ENCODE measurements around the gene LRP11. TPM values are rescaled to one million over a fixed set of nuclear protein-coding genes. Genes with fewer than 3 reads are reported as not detected.

Gene LRP11
- total and polyA plus RNA-seq, 2 of the 13 experiments (the other 11 are each of a cell fraction or from before 2014, with no cell fraction given), result 32.4 to 48.9 TPM

GRCh38 chr6:149825292-149825691 lies 38.9 kb downstream of the LRP11 start:
- Histone ChIP-seq H3K27me3 (ENCODE audit: control insufficient read depth in 1 of 2, insufficient read depth in 2 of 2, low read length in 2 of 2) (no peaks in the 10 kb centered on the region), H2AFZ (ENCODE audit: low read length) (no peak overlapping the region), H3K79me2 (ENCODE audit: insufficient read depth, low read length) (no peaks in the 10 kb centered on the region), H3K4me3 (replicated peaks in 1 of 3; ENCODE audit: insufficient read depth in 1 of 3, low read depth in 2 of 3, low read length in 3 of 3) (no peak overlapping the region), H3K9me3 (ENCODE audit: low read length) (no peaks in the 10 kb centered on the region), H4K20me1 (ENCODE audit: insufficient read depth, low read length) (no peaks in the 10 kb centered on the region), H3K4me1 (ENCODE audit: insufficient read depth, low read length) (peaks cover 6% of the 10 kb centered on the region), H3K36me3 (replicated peaks in 1 of 2; ENCODE audit: control insufficient read depth in 1 of 2, insufficient read depth in 2 of 2, low read length in 2 of 2) (peaks cover 0 to 20% of the 10 kb centered on the region in 2 experiments; a peak in 4 of 5 replicates), H3K9ac (ENCODE audit: insufficient read depth, low read depth, low read length) (no peak overlapping the region), H3K27ac (ENCODE audit: extremely low read length, insufficient read depth, low read length) (no peak overlapping the region), H3K4me2 (ENCODE audit: low read depth, low read length) (no peak overlapping the region)
- WGBS (ENCODE audit: low lambda C conversion rate), result 94% methylated on average over 4 of the region's 4 CpGs
- no peak for TF ChIP-seq SRSF1 (optimal IDR thresholded peaks at IDR 0.05; ENCODE audit: low read depth, low read length)
- TF ChIP-seq ATF1 (CRISPR knock-in tag; IDR thresholded peaks at IDR 0.05), result no peak
- TF ChIP-seq GATA4 (IDR thresholded peaks at IDR 0.05; ENCODE audit: borderline replicate concordance, low read depth), result no peak
- TF ChIP-seq PRDM4 (CRISPR knock-in tag; IDR thresholded peaks at IDR 0.05; ENCODE audit: borderline replicate concordance), result no peak
- no peak for TF ChIP-seq ZNF703 (CRISPR knock-in tag; IDR thresholded peaks at IDR 0.05; ENCODE audit: borderline replicate concordance)
- TF ChIP-seq TOPORS (CRISPR knock-in tag; IDR thresholded peaks at IDR 0.05), result no peak
- TF ChIP-seq THYN1 (CRISPR knock-in tag; IDR thresholded peaks at IDR 0.05; ENCODE audit: borderline replicate concordance, low read depth), result no peak
- TF ChIP-seq ZNF780A (CRISPR knock-in tag; IDR thresholded peaks at IDR 0.05), result no peak
- no peak for TF ChIP-seq HNF4A (CRISPR knock-in tag; IDR thresholded peaks at IDR 0.05)
- no peak for TF ChIP-seq RBM39 (IDR thresholded peaks at IDR 0.05; ENCODE audit: low read depth, low read length, poor library complexity, severe bottlenecking)
- TF ChIP-seq PPARG (CRISPR knock-in tag; conservative IDR thresholded peaks at IDR 0.05), result no peak
- TF ChIP-seq ISL2 (CRISPR knock-in tag; IDR thresholded peaks at IDR 0.05), result no peak
- TF ChIP-seq ZBTB21 (CRISPR knock-in tag; IDR thresholded peaks at IDR 0.05), result no peak
- TF ChIP-seq ZNF614 (CRISPR knock-in tag; IDR thresholded peaks at IDR 0.05; ENCODE audit: borderline replicate concordance), result no peak
- no peak for TF ChIP-seq ZNF75D (CRISPR knock-in tag; IDR thresholded peaks at IDR 0.05; ENCODE audit: borderline replicate concordance)
- TF ChIP-seq PCBP1 (IDR thresholded peaks at IDR 0.05; ENCODE audit: borderline replicate concordance, low read depth, low read length), result no peak
- no peak for TF ChIP-seq ZNF275 (CRISPR knock-in tag; IDR thresholded peaks at IDR 0.05; ENCODE audit: borderline replicate concordance)
- TF ChIP-seq ZNF766 (CRISPR knock-in tag; IDR thresholded peaks at IDR 0.05; ENCODE audit: borderline replicate concordance), result no peak
- no peak for TF ChIP-seq ZNF33A (CRISPR knock-in tag; IDR thresholded peaks at IDR 0.05; ENCODE audit: borderline replicate concordance)
- no TSS peak for BruUV-seq (replicated peaks)
- FAIRE-seq (no peak), DNase-seq (ENCODE audit: low spot score) (no peak), ATAC-seq (no peak)
- CTCF ChIA-PET (ENCODE audit: low intra/inter-chr PET ratio, low total read pairs), result no interaction called here
- intact Hi-C loops (cut with micrococcal nuclease; ENCODE audit: unreplicated experiment) (no loop called here), in situ Hi-C loops (cut with HindIII; ENCODE audit: extremely low pct_ligation_motif_present, low pct_unique_long_range_greater_than_20kb) (no loop called here)
- POLR2A ChIA-PET, result no interaction called here
